GM12873 (cell line): ENCODE measurements around the gene XIRP2.

ENCODE experiments used
- CTCF ChIP-seq: IDR thresholded peaks from 2 replicates; pipeline ENCODE4 v1.5.1; 2012; ENCODE audit warnings: low read depth, mild to moderate bottlenecking, moderate library complexity, low read length, control low read depth; ENCODE audit not compliant: insufficient read depth; ENCODE audit errors: missing control alignments

The XIRP2 gene

GRCh38 chr2:167001165-167001564, 112.9 kb downstream of the XIRP2 start:
- TF ChIP-seq CTCF = no peak

GRCh38 chr2:167005096-167005495, 116.8 kb downstream of the XIRP2 start:
- no peak for TF ChIP-seq CTCF

GRCh38 chr2:167013227-167013626, 124.9 kb downstream of the XIRP2 start:
- TF ChIP-seq CTCF = no peak

GRCh38 chr2:167015806-167016205, 127.5 kb downstream of the XIRP2 start:
- no peak for TF ChIP-seq CTCF

- no peak for TF ChIP-seq CTCF
Observed at GRCh38 chr2:167017021-167017420, 128.7 kb downstream of the XIRP2 start.

GRCh38 chr2:167018590-167018989, 130.3 kb downstream of the XIRP2 start:
- no peak for TF ChIP-seq CTCF

- TF ChIP-seq CTCF = no peak
Observed at GRCh38 chr2:167028503-167028902, 140.2 kb downstream of the XIRP2 start.

- TF ChIP-seq CTCF = no peak
Observed at GRCh38 chr2:167048829-167049228, 160.5 kb downstream of the XIRP2 start.
